ENCODE measurements around the gene C3orf22. TPM values are rescaled to one million over a fixed set of nuclear protein-coding genes. Genes with fewer than 3 reads are reported as not detected.

C3orf22 gene
- total RNA-seq, 4 donors from 2014 or later = not detected

GRCh38 chr3:126503701-126504100, 55.0 kb downstream of the C3orf22 start:
- Histone ChIP-seq H3K9me3 (no peaks in the 10 kb centered on the region), H3K27me3 (peaks cover 5% of the 10 kb centered on the region), H3K27ac (no peak overlapping the region), H3K4me3 (no peak overlapping the region), H3K36me3 (no peaks in the 10 kb centered on the region), H3K4me1 (no peaks in the 10 kb centered on the region)
- intact Hi-C loops (cut with DNase I; ENCODE audit: low total_unique reads) (no loop called here), in situ Hi-C loops (cut with MboI; ENCODE audit: low pct_ligation_motif_present in 1 of 4, low pct_unique_long_range_greater_than_20kb in 1 of 4, low sequenced_read_pairs in 3 of 4) (no loop called here)
- TF ChIP-seq POLR2A (IDR thresholded peaks at IDR 0.05) = no peak
- no peak for TF ChIP-seq POLR2AphosphoS5 (IDR thresholded peaks at IDR 0.05)
- TF ChIP-seq EP300 (IDR thresholded peaks at IDR 0.05; ENCODE audit: low read depth) = no peak
- TF ChIP-seq CTCF (IDR thresholded peaks at IDR 0.05) = no peak
- DNase-seq = no peak
- 83% methylated on average over 10 of the region's 10 CpGs; no CpG with 5 or more reads in 1 of the 2 donors for WGBS, 2 donors (ENCODE audit: low coverage in 1 of 2)

GRCh38 chr3:126502656-126503055, 56.1 kb downstream of the C3orf22 start:
- TF ChIP-seq CTCF (IDR thresholded peaks at IDR 0.05) = no peak
- TF ChIP-seq POLR2AphosphoS5 (IDR thresholded peaks at IDR 0.05) = no peak
- TF ChIP-seq EP300 (IDR thresholded peaks at IDR 0.05; ENCODE audit: low read depth) = no peak
- TF ChIP-seq POLR2A (IDR thresholded peaks at IDR 0.05) = no peak
- no peaks in the 10 kb centered on the region for H3K9me3 ChIP-seq
- 79 to 100% methylated on average over 1 of the region's 1 CpG for WGBS, 2 donors (ENCODE audit: low coverage in 1 of 2)
- intact Hi-C loops (cut with DNase I; ENCODE audit: low total_unique reads) = no loop called here
- H3K27ac ChIP-seq = no peak overlapping the region
- no peak for DNase-seq
- in situ Hi-C loops (cut with MboI; ENCODE audit: low pct_ligation_motif_present in 1 of 4, low pct_unique_long_range_greater_than_20kb in 1 of 4, low sequenced_read_pairs in 3 of 4) = no loop called here
- no peaks in the 10 kb centered on the region for H3K4me1 ChIP-seq
- no peak overlapping the region for H3K4me3 ChIP-seq
- H3K27me3 ChIP-seq = peaks cover 5% of the 10 kb centered on the region
- no peaks in the 10 kb centered on the region for H3K36me3 ChIP-seq

- no peaks in the 10 kb centered on the region for H3K9me3 ChIP-seq
- peaks cover 5% of the 10 kb centered on the region for H3K27me3 ChIP-seq
- no peak for DNase-seq
- H3K27ac ChIP-seq = no peak overlapping the region
- TF ChIP-seq POLR2AphosphoS5 (IDR thresholded peaks at IDR 0.05) = no peak
- no peak for TF ChIP-seq POLR2A (IDR thresholded peaks at IDR 0.05)
- no peak for TF ChIP-seq CTCF (IDR thresholded peaks at IDR 0.05)
- no peak for TF ChIP-seq EP300 (IDR thresholded peaks at IDR 0.05; ENCODE audit: low read depth)
- H3K4me1 ChIP-seq = no peaks in the 10 kb centered on the region
- intact Hi-C loops (cut with DNase I; ENCODE audit: low total_unique reads) (no loop called here), in situ Hi-C loops (cut with MboI; ENCODE audit: low pct_ligation_motif_present in 1 of 4, low pct_unique_long_range_greater_than_20kb in 1 of 4, low sequenced_read_pairs in 3 of 4) (no loop called here)
- no peaks in the 10 kb centered on the region for H3K36me3 ChIP-seq
- no peak overlapping the region for H3K4me3 ChIP-seq
- 64 to 67% methylated on average over 2 to 7 of the region's 7 CpGs for WGBS, 2 donors (ENCODE audit: low coverage in 1 of 2)
Measured at GRCh38 chr3:126501736-126502135, 57.0 kb downstream of the C3orf22 start.

- 67% methylated on average over 5 of the region's 5 CpGs; no CpG with 5 or more reads in 1 of the 2 donors for WGBS, 2 donors (ENCODE audit: low coverage in 1 of 2)
- no peak for DNase-seq
- intact Hi-C loops (cut with DNase I; ENCODE audit: low total_unique reads) = no loop called here
- Histone ChIP-seq H3K9me3 (no peaks in the 10 kb centered on the region), H3K27ac (no peak overlapping the region), H3K27me3 (peaks cover under 1% of the 10 kb centered on the region), H3K4me1 (no peaks in the 10 kb centered on the region), H3K4me3 (no peak overlapping the region), H3K36me3 (no peaks in the 10 kb centered on the region)
- no peak for TF ChIP-seq EP300 (IDR thresholded peaks at IDR 0.05; ENCODE audit: low read depth)
- in situ Hi-C loops (cut with MboI; ENCODE audit: low pct_ligation_motif_present in 1 of 4, low pct_unique_long_range_greater_than_20kb in 1 of 4, low sequenced_read_pairs in 3 of 4) = no loop called here
Measured at GRCh38 chr3:126501054-126501453, 57.7 kb downstream of the C3orf22 start.

GRCh38 chr3:126500016-126500415, 58.7 kb downstream of the C3orf22 start:
- no peak for DNase-seq
- Histone ChIP-seq H3K9me3 (no peaks in the 10 kb centered on the region), H3K27me3 (no peaks in the 10 kb centered on the region), H3K4me3 (no peak overlapping the region), H3K36me3 (no peaks in the 10 kb centered on the region), H3K27ac (no peak overlapping the region), H3K4me1 (no peaks in the 10 kb centered on the region)
- TF ChIP-seq CTCF (IDR thresholded peaks at IDR 0.05) (no peak), POLR2AphosphoS5 (IDR thresholded peaks at IDR 0.05) (no peak), POLR2A (IDR thresholded peaks at IDR 0.05) (no peak), EP300 (IDR thresholded peaks at IDR 0.05; ENCODE audit: low read depth) (no peak)
- intact Hi-C loops (cut with DNase I; ENCODE audit: low total_unique reads) (no loop called here), in situ Hi-C loops (cut with MboI; ENCODE audit: low pct_ligation_motif_present in 1 of 4, low pct_unique_long_range_greater_than_20kb in 1 of 4, low sequenced_read_pairs in 3 of 4) (no loop called here)
- 79% methylated on average over 7 of the region's 7 CpGs; no CpG with 5 or more reads in 1 of the 2 donors for WGBS, 2 donors (ENCODE audit: low coverage in 1 of 2)
